Neural progenitor cell (in vitro differentiated cells): ENCODE results near the gene SERPINA6.
"Not testable (repeated sequence)": the region's sequence is repeated elsewhere in the genome, so short reads cannot be mapped to it uniquely, and the experiment has no call there.

Source experiments
- CTCF ChIP-seq: fragments of 200-600 bp; sonication (generic); IDR thresholded peaks from 2 replicates; pipeline ENCODE4 v1.5.1; 2017; ENCODE audit warnings: antibody characterized with exemption, mild to moderate bottlenecking
- EZH2 ChIP-seq: fragments of 200-600 bp; sonication (generic); IDR thresholded peaks from 2 replicates; pipeline ENCODE4 v1.6.1; 2017; ENCODE audit warnings: antibody characterized with exemption, mild to moderate bottlenecking, moderate library complexity

GRCh38 chr14:94268582-94268981, 54.6 kb downstream of the SERPINA6 start:
- not testable (repeated sequence) for TF ChIP-seq CTCF, EZH2
